ENCODE results near the gene AK2.
"Not testable (repeated sequence)": the region's sequence is repeated elsewhere in the genome, so short reads cannot be mapped to it uniquely, and the experiment has no call there.

The AK2 gene

GRCh38 chr1:32978854-32979253, 57.8 kb downstream of the AK2 start:
- Histone ChIP-seq H3K9me3 (replicated peaks in 1 of 2; ENCODE audit: control insufficient read depth in 2 of 2, insufficient read depth in 1 of 2, low read depth in 1 of 2, low read length in 2 of 2) (peaks cover 0 to 4% of the 10 kb centered on the region in 2 donors), H2AK5ac (ENCODE audit: low read depth, low read length) (no peak overlapping the region), H3K4me2 (ENCODE audit: insufficient read depth, low read length, poor library complexity, severe bottlenecking) (no peak overlapping the region), H2BK5ac (ENCODE audit: low read length) (no peak overlapping the region), H4K8ac (ENCODE audit: low read depth, low read length) (no peak overlapping the region), H3K27ac (replicated peaks; ENCODE audit: low read length) (no peak overlapping the region), H2BK12ac (ENCODE audit: low read length) (no peak overlapping the region), H3K18ac (ENCODE audit: low read length) (no peak overlapping the region), H3K4ac (ENCODE audit: low read length) (no peak overlapping the region), H3K14ac (ENCODE audit: low read length) (no peak overlapping the region), H3K79me1 (ENCODE audit: low read depth, low read length) (no peaks in the 10 kb centered on the region), H4K91ac (ENCODE audit: low read depth, low read length, poor library complexity) (no peak overlapping the region), H3K4me3 (ENCODE audit: low read length in 2 of 2) (no peak overlapping the region), H3K23ac (ENCODE audit: low read depth, low read length, poor library complexity) (no peak overlapping the region), H3K4me1 (ENCODE audit: control insufficient read depth in 2 of 2, insufficient read depth in 1 of 2, low read depth in 1 of 2, low read length in 2 of 2) (no peaks in the 10 kb centered on the region), H2AFZ (ENCODE audit: low read length) (no peak overlapping the region), H2BK15ac (ENCODE audit: low read length) (no peak overlapping the region), H3K36me3 (replicated peaks in 1 of 2; ENCODE audit: control insufficient read depth in 2 of 2, insufficient read depth in 2 of 2, low read length in 2 of 2) (no peaks in the 10 kb centered on the region), H2BK120ac (ENCODE audit: low read depth, low read length) (no peak overlapping the region), H3K27me3 (ENCODE audit: control insufficient read depth in 3 of 3, insufficient read depth in 3 of 3, low read depth in 1 of 3, low read length in 3 of 3) (peaks cover 0 to 17% (median 0%) of the 10 kb centered on the region in 3 experiments), H3K9ac (ENCODE audit: low read depth, low read length, poor library complexity) (no peak overlapping the region)
- WGBS, 2 donors (ENCODE audit: extremely low coverage in 2 of 2, insufficient read length in 2 of 2, insufficient replicate concordance in 1 of 2): no CpG with 5 or more reads among the region's 4 CpGs
- no peak for DNase-seq (ENCODE audit: low spot score)

- Histone ChIP-seq H2AK5ac (ENCODE audit: low read depth, low read length) (no peak overlapping the region), H3K23ac (ENCODE audit: low read depth, low read length, poor library complexity) (no peak overlapping the region), H3K4me3 (ENCODE audit: low read length in 2 of 2) (no peak overlapping the region), H4K8ac (ENCODE audit: low read depth, low read length) (no peak overlapping the region), H3K18ac (ENCODE audit: low read length) (no peak overlapping the region), H2AFZ (ENCODE audit: low read length) (no peak overlapping the region), H3K9me3 (replicated peaks in 1 of 2; ENCODE audit: control insufficient read depth in 2 of 2, insufficient read depth in 1 of 2, low read depth in 1 of 2, low read length in 2 of 2) (peaks cover 0 to 4% of the 10 kb centered on the region in 2 donors), H3K4ac (ENCODE audit: low read length) (no peak overlapping the region), H3K36me3 (replicated peaks in 1 of 2; ENCODE audit: control insufficient read depth in 2 of 2, insufficient read depth in 2 of 2, low read length in 2 of 2) (no peaks in the 10 kb centered on the region), H3K14ac (ENCODE audit: low read length) (no peak overlapping the region), H3K4me2 (ENCODE audit: insufficient read depth, low read length, poor library complexity, severe bottlenecking) (no peak overlapping the region), H2BK5ac (ENCODE audit: low read length) (no peak overlapping the region), H3K9ac (ENCODE audit: low read depth, low read length, poor library complexity) (no peak overlapping the region), H2BK120ac (ENCODE audit: low read depth, low read length) (no peak overlapping the region), H3K79me1 (ENCODE audit: low read depth, low read length) (no peaks in the 10 kb centered on the region), H3K27ac (replicated peaks; ENCODE audit: low read length) (no peak overlapping the region), H2BK12ac (ENCODE audit: low read length) (no peak overlapping the region), H3K27me3 (ENCODE audit: control insufficient read depth in 3 of 3, insufficient read depth in 3 of 3, low read depth in 1 of 3, low read length in 3 of 3) (peaks cover 0 to 13% (median 4%) of the 10 kb centered on the region in 3 experiments), H4K91ac (ENCODE audit: low read depth, low read length, poor library complexity) (no peak overlapping the region), H2BK15ac (ENCODE audit: low read length) (no peak overlapping the region), H3K4me1 (ENCODE audit: control insufficient read depth in 2 of 2, insufficient read depth in 1 of 2, low read depth in 1 of 2, low read length in 2 of 2) (peaks cover under 1 to 2% of the 10 kb centered on the region in 2 donors)
- no peak for DNase-seq (ENCODE audit: low spot score)
- no CpG with 5 or more reads among the region's 4 CpGs for WGBS, 2 donors (ENCODE audit: extremely low coverage in 2 of 2, insufficient read length in 2 of 2, insufficient replicate concordance in 1 of 2)
Measured at GRCh38 chr1:32977546-32978087, 59.1 kb downstream of the AK2 start.

GRCh38 chr1:32975055-32975454, 61.6 kb downstream of the AK2 start:
- H3K4me2 ChIP-seq (ENCODE audit: insufficient read depth, low read length, poor library complexity, severe bottlenecking); H4K8ac ChIP-seq (ENCODE audit: low read depth, low read length); H4K91ac ChIP-seq (ENCODE audit: low read depth, low read length, poor library complexity); H3K9ac ChIP-seq (ENCODE audit: low read depth, low read length, poor library complexity); H3K4me1 ChIP-seq (ENCODE audit: control insufficient read depth in 2 of 2, insufficient read depth in 1 of 2, low read depth in 1 of 2, low read length in 2 of 2); H3K79me1 ChIP-seq (ENCODE audit: low read depth, low read length); H2BK15ac ChIP-seq (ENCODE audit: low read length); H2BK5ac ChIP-seq (ENCODE audit: low read length); H2BK120ac ChIP-seq (ENCODE audit: low read depth, low read length); H2BK12ac ChIP-seq (ENCODE audit: low read length); H3K14ac ChIP-seq (ENCODE audit: low read length); DNase-seq (ENCODE audit: low spot score); H3K4ac ChIP-seq (ENCODE audit: low read length); H3K23ac ChIP-seq (ENCODE audit: low read depth, low read length, poor library complexity); H3K9me3 ChIP-seq (replicated peaks in 1 of 2; ENCODE audit: control insufficient read depth in 2 of 2, insufficient read depth in 1 of 2, low read depth in 1 of 2, low read length in 2 of 2); H3K36me3 ChIP-seq (replicated peaks in 1 of 2; ENCODE audit: control insufficient read depth in 2 of 2, insufficient read depth in 2 of 2, low read length in 2 of 2); H3K4me3 ChIP-seq (ENCODE audit: low read length in 2 of 2); H2AK5ac ChIP-seq (ENCODE audit: low read depth, low read length); H2AFZ ChIP-seq (ENCODE audit: low read length); H3K27ac ChIP-seq (replicated peaks; ENCODE audit: low read length); H3K18ac ChIP-seq (ENCODE audit: low read length): not testable (repeated sequence)
- WGBS, 2 donors (ENCODE audit: extremely low coverage in 2 of 2, insufficient read length in 2 of 2, insufficient replicate concordance in 1 of 2): no CpG with 5 or more reads among the region's 30 CpGs
- H3K27me3 ChIP-seq (ENCODE audit: control insufficient read depth in 3 of 3, insufficient read depth in 3 of 3, low read depth in 1 of 3, low read length in 3 of 3): peaks cover 0 to 30% (median 24%) of the 10 kb centered on the region in 3 experiments

- WGBS, 2 donors (ENCODE audit: extremely low coverage in 2 of 2, insufficient read length in 2 of 2, insufficient replicate concordance in 1 of 2): no CpG with 5 or more reads among the region's 6 CpGs
- H3K23ac ChIP-seq (ENCODE audit: low read depth, low read length, poor library complexity); H4K91ac ChIP-seq (ENCODE audit: low read depth, low read length, poor library complexity); H3K9ac ChIP-seq (ENCODE audit: low read depth, low read length, poor library complexity); H2BK5ac ChIP-seq (ENCODE audit: low read length); H3K4me2 ChIP-seq (ENCODE audit: insufficient read depth, low read length, poor library complexity, severe bottlenecking); H3K18ac ChIP-seq (ENCODE audit: low read length); H3K14ac ChIP-seq (ENCODE audit: low read length); H2AK5ac ChIP-seq (ENCODE audit: low read depth, low read length); H2AFZ ChIP-seq (ENCODE audit: low read length); H3K4me3 ChIP-seq (ENCODE audit: low read length in 2 of 2); H3K27ac ChIP-seq (replicated peaks; ENCODE audit: low read length); H2BK120ac ChIP-seq (ENCODE audit: low read depth, low read length); H3K4ac ChIP-seq (ENCODE audit: low read length); H3K4me1 ChIP-seq (ENCODE audit: control insufficient read depth in 2 of 2, insufficient read depth in 1 of 2, low read depth in 1 of 2, low read length in 2 of 2); DNase-seq (ENCODE audit: low spot score); H3K36me3 ChIP-seq (replicated peaks in 1 of 2; ENCODE audit: control insufficient read depth in 2 of 2, insufficient read depth in 2 of 2, low read length in 2 of 2); H2BK12ac ChIP-seq (ENCODE audit: low read length); H3K79me1 ChIP-seq (ENCODE audit: low read depth, low read length); H2BK15ac ChIP-seq (ENCODE audit: low read length); H4K8ac ChIP-seq (ENCODE audit: low read depth, low read length); H3K9me3 ChIP-seq (replicated peaks in 1 of 2; ENCODE audit: control insufficient read depth in 2 of 2, insufficient read depth in 1 of 2, low read depth in 1 of 2, low read length in 2 of 2): not testable (repeated sequence)
- peaks cover 0 to 35% (median 24%) of the 10 kb centered on the region in 3 experiments for H3K27me3 ChIP-seq (ENCODE audit: control insufficient read depth in 3 of 3, insufficient read depth in 3 of 3, low read depth in 1 of 3, low read length in 3 of 3)
Measured at GRCh38 chr1:32973458-32973857, 63.2 kb downstream of the AK2 start.
